HG02973 (cell line): ENCODE data around the gene BAIAP2L2.
"Not testable (repeated sequence)": the region's sequence is repeated elsewhere in the genome, so short reads cannot be mapped to it uniquely, and the experiment has no call there.

ENCODE experiments used
- ATAC-seq: cut with Tn5 transposase; IDR thresholded peaks from one replicate; pipeline ENCODE4 v1.9.1; 2021; ENCODE audit warnings: moderate library complexity; ENCODE audit not compliant: unreplicated experiment

BAIAP2L2 gene

GRCh38 chr22:38082986-38083710, 27.3 kb downstream of the BAIAP2L2 start:
- no peak for ATAC-seq

- ATAC-seq = no peak
Observed at GRCh38 chr22:38081941-38082828, 28.3 kb downstream of the BAIAP2L2 start.

GRCh38 chr22:38081636-38081940, 28.9 kb downstream of the BAIAP2L2 start:
- no peak for ATAC-seq

- no peak for ATAC-seq
Observed at GRCh38 chr22:38080850-38081635, 29.4 kb downstream of the BAIAP2L2 start.

- no peak for ATAC-seq
Observed at GRCh38 chr22:38080474-38080849, 30.0 kb downstream of the BAIAP2L2 start.

- no peak for ATAC-seq
Observed at GRCh38 chr22:38079804-38080203, 30.7 kb downstream of the BAIAP2L2 start.

GRCh38 chr22:38079208-38079607, 31.3 kb downstream of the BAIAP2L2 start:
- ATAC-seq = not testable (repeated sequence)

- ATAC-seq = no peak
Observed at GRCh38 chr22:38078046-38078840, 32.2 kb downstream of the BAIAP2L2 start.

- no peak for ATAC-seq
Observed at GRCh38 chr22:38077595-38077994, 32.9 kb downstream of the BAIAP2L2 start.

- no peak for ATAC-seq
Observed at GRCh38 chr22:38077096-38077495, 33.4 kb downstream of the BAIAP2L2 start.

GRCh38 chr22:38075961-38076360, 34.5 kb downstream of the BAIAP2L2 start:
- ATAC-seq = no peak

- no peak for ATAC-seq
Observed at GRCh38 chr22:38075105-38075825, 35.2 kb downstream of the BAIAP2L2 start.

- no peak for ATAC-seq
Observed at GRCh38 chr22:38074181-38075104, 36.0 kb downstream of the BAIAP2L2 start.

- ATAC-seq = no peak
Observed at GRCh38 chr22:38073150-38074130, 37.0 kb downstream of the BAIAP2L2 start.

GRCh38 chr22:38072322-38073149, 37.9 kb downstream of the BAIAP2L2 start:
- ATAC-seq = no peak

GRCh38 chr22:38071421-38072321, 38.8 kb downstream of the BAIAP2L2 start:
- ATAC-seq = no peak
